ENCODE data around the gene IRAK1.

The IRAK1 gene

GRCh38 chrX:154019633-154020528 is at the start of gene IRAK1:
IRAK1 (minus strand) TSS chrX:154019902; CDS start chrX:154019812, 90 bp downstream.
- DNase-seq, result no peak

- no peak for DNase-seq
Observed at GRCh38 chrX:154068560-154068959, 48.9 kb upstream of the IRAK1 start.

- DNase-seq, result no peak
Observed at GRCh38 chrX:154064637-154065435, 45.1 kb upstream of the IRAK1 start.

GRCh38 chrX:154063234-154063633 is 43.5 kb upstream of the IRAK1 start:
- no peak for DNase-seq

- no peak for DNase-seq
Observed at GRCh38 chrX:154061801-154062200, 42.1 kb upstream of the IRAK1 start.

GRCh38 chrX:154059729-154060245 is 40.1 kb upstream of the IRAK1 start:
- no peak for DNase-seq

GRCh38 chrX:154059231-154059630 is 39.5 kb upstream of the IRAK1 start:
- no peak for DNase-seq

GRCh38 chrX:154058214-154058997 is 38.7 kb upstream of the IRAK1 start:
- DNase-seq, result no peak

GRCh38 chrX:154057791-154058190 is 38.1 kb upstream of the IRAK1 start:
- no peak for DNase-seq

GRCh38 chrX:154056770-154057241 is 37.1 kb upstream of the IRAK1 start:
- DNase-seq, result no peak

GRCh38 chrX:154051201-154051810 is 31.6 kb upstream of the IRAK1 start:
- DNase-seq, result peak; percentile 27

- no peak for DNase-seq
Observed at GRCh38 chrX:154050113-154050495, 30.4 kb upstream of the IRAK1 start.

- DNase-seq, result no peak
Observed at GRCh38 chrX:154049209-154050112, 29.8 kb upstream of the IRAK1 start.

GRCh38 chrX:154048398-154048797 is 28.7 kb upstream of the IRAK1 start:
- DNase-seq, result no peak

- no peak for DNase-seq
Observed at GRCh38 chrX:154046940-154047610, 27.4 kb upstream of the IRAK1 start.

GRCh38 chrX:154046031-154046781 is 26.5 kb upstream of the IRAK1 start:
- peak; percentile 15 for DNase-seq

GRCh38 chrX:154044091-154044490 is 24.4 kb upstream of the IRAK1 start:
- DNase-seq, result no peak

- no peak for DNase-seq
Observed at GRCh38 chrX:154043003-154043763, 23.5 kb upstream of the IRAK1 start.

- no peak for DNase-seq
Observed at GRCh38 chrX:154040863-154041262, 21.2 kb upstream of the IRAK1 start.
